Measurements from ENCODE around the gene TCEAL9. TPM values are rescaled to one million over a fixed set of nuclear protein-coding genes. Genes with fewer than 3 reads are reported as not detected.

TCEAL9 gene
- total and polyA plus RNA-seq, 2 of the 8 experiments (the other 6 are each of a cell fraction or from before 2014, with no cell fraction given) = 22.2 to 36.8 TPM

DNA sequence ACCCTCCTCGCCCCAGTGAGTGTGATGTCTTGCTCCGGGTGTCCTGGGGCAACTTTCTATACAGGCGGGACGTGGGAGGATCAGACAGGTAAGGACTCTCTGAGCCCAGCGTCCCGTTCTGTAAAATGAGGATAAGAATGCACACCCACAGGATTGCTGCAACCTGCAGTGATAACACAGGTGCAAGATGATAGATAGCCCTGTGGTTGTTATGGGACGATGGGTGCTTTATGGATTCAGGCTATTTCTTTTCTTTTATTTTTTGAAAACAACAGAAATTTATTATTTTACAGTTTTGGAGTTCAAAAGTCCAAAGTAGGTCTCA is 48.7 kb downstream of the TCEAL9 start (continued):
- TF ChIP-seq, protein P1, sequence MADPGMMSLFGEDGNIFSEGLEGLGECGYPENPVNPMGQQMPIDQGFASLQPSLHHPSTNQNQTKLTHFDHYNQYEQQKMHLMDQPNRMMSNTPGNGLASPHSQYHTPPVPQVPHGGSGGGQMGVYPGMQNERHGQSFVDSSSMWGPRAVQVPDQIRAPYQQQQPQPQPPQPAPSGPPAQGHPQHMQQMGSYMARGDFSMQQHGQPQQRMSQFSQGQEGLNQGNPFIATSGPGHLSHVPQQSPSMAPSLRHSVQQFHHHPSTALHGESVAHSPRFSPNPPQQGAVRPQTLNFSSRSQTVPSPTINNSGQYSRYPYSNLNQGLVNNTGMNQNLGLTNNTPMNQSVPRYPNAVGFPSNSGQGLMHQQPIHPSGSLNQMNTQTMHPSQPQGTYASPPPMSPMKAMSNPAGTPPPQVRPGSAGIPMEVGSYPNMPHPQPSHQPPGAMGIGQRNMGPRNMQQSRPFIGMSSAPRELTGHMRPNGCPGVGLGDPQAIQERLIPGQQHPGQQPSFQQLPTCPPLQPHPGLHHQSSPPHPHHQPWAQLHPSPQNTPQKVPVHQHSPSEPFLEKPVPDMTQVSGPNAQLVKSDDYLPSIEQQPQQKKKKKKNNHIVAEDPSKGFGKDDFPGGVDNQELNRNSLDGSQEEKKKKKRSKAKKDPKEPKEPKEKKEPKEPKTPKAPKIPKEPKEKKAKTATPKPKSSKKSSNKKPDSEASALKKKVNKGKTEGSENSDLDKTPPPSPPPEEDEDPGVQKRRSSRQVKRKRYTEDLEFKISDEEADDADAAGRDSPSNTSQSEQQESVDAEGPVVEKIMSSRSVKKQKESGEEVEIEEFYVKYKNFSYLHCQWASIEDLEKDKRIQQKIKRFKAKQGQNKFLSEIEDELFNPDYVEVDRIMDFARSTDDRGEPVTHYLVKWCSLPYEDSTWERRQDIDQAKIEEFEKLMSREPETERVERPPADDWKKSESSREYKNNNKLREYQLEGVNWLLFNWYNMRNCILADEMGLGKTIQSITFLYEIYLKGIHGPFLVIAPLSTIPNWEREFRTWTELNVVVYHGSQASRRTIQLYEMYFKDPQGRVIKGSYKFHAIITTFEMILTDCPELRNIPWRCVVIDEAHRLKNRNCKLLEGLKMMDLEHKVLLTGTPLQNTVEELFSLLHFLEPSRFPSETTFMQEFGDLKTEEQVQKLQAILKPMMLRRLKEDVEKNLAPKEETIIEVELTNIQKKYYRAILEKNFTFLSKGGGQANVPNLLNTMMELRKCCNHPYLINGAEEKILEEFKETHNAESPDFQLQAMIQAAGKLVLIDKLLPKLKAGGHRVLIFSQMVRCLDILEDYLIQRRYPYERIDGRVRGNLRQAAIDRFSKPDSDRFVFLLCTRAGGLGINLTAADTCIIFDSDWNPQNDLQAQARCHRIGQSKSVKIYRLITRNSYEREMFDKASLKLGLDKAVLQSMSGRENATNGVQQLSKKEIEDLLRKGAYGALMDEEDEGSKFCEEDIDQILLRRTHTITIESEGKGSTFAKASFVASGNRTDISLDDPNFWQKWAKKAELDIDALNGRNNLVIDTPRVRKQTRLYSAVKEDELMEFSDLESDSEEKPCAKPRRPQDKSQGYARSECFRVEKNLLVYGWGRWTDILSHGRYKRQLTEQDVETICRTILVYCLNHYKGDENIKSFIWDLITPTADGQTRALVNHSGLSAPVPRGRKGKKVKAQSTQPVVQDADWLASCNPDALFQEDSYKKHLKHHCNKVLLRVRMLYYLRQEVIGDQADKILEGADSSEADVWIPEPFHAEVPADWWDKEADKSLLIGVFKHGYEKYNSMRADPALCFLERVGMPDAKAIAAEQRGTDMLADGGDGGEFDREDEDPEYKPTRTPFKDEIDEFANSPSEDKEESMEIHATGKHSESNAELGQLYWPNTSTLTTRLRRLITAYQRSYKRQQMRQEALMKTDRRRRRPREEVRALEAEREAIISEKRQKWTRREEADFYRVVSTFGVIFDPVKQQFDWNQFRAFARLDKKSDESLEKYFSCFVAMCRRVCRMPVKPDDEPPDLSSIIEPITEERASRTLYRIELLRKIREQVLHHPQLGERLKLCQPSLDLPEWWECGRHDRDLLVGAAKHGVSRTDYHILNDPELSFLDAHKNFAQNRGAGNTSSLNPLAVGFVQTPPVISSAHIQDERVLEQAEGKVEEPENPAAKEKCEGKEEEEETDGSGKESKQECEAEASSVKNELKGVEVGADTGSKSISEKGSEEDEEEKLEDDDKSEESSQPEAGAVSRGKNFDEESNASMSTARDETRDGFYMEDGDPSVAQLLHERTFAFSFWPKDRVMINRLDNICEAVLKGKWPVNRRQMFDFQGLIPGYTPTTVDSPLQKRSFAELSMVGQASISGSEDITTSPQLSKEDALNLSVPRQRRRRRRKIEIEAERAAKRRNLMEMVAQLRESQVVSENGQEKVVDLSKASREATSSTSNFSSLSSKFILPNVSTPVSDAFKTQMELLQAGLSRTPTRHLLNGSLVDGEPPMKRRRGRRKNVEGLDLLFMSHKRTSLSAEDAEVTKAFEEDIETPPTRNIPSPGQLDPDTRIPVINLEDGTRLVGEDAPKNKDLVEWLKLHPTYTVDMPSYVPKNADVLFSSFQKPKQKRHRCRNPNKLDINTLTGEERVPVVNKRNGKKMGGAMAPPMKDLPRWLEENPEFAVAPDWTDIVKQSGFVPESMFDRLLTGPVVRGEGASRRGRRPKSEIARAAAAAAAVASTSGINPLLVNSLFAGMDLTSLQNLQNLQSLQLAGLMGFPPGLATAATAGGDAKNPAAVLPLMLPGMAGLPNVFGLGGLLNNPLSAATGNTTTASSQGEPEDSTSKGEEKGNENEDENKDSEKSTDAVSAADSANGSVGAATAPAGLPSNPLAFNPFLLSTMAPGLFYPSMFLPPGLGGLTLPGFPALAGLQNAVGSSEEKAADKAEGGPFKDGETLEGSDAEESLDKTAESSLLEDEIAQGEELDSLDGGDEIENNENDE (IDR thresholded peaks at IDR 0.05; ENCODE audit: insufficient replicate concordance, low read length) = no peak
- TF ChIP-seq, protein P2, sequence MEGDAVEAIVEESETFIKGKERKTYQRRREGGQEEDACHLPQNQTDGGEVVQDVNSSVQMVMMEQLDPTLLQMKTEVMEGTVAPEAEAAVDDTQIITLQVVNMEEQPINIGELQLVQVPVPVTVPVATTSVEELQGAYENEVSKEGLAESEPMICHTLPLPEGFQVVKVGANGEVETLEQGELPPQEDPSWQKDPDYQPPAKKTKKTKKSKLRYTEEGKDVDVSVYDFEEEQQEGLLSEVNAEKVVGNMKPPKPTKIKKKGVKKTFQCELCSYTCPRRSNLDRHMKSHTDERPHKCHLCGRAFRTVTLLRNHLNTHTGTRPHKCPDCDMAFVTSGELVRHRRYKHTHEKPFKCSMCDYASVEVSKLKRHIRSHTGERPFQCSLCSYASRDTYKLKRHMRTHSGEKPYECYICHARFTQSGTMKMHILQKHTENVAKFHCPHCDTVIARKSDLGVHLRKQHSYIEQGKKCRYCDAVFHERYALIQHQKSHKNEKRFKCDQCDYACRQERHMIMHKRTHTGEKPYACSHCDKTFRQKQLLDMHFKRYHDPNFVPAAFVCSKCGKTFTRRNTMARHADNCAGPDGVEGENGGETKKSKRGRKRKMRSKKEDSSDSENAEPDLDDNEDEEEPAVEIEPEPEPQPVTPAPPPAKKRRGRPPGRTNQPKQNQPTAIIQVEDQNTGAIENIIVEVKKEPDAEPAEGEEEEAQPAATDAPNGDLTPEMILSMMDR (IDR thresholded peaks at IDR 0.05; ENCODE audit: control extremely low read depth in 1 of 3, insufficient read depth in 1 of 3, low read depth in 1 of 3, low read length in 3 of 3) = no peak
- no peak for TF ChIP-seq EP300 (IDR thresholded peaks at IDR 0.05; ENCODE audit: borderline replicate concordance in 1 of 2, low read depth in 2 of 2, low read length in 2 of 2)
- no peak for TF ChIP-seq RBBP5 (IDR thresholded peaks at IDR 0.05; ENCODE audit: borderline replicate concordance, low read depth, low read length)
- no peak for TF ChIP-seq BACH1 (IDR thresholded peaks at IDR 0.05; ENCODE audit: low read length)
- TF ChIP-seq CREB1 (IDR thresholded peaks at IDR 0.05) = no peak
- no peak for TF ChIP-seq RXRA (IDR thresholded peaks at IDR 0.05; ENCODE audit: insufficient read depth, low read depth, low read length)
